RKO (cell line): ENCODE results near the gene KCNIP4.

Source experiments
- DNase-seq: peaks from one replicate; pipeline ENCODE4 v3.0.0-alpha.2; 2016; ENCODE audit warnings: low spot score

KCNIP4 gene

DNA sequence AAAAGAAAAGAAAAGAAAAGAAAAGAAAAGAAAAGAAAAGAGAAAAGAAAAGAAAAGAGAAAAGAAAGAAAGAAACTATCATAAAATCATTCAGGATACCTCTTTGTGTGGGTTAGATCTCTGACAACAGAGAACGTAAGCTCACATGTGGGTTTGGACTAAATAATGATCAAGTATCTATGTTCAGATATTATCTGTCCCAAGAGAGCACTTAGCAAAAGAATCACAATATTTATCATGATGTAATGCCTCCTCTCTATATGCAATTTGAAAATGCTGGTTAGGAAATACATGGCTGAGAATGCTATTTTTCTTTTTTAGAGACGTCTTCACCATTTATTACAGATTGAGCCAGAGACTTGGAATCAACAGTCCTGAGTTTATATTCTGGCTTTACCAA lies 191.3 kb downstream of the KCNIP4 start:
- DNase-seq: no peak

DNA sequence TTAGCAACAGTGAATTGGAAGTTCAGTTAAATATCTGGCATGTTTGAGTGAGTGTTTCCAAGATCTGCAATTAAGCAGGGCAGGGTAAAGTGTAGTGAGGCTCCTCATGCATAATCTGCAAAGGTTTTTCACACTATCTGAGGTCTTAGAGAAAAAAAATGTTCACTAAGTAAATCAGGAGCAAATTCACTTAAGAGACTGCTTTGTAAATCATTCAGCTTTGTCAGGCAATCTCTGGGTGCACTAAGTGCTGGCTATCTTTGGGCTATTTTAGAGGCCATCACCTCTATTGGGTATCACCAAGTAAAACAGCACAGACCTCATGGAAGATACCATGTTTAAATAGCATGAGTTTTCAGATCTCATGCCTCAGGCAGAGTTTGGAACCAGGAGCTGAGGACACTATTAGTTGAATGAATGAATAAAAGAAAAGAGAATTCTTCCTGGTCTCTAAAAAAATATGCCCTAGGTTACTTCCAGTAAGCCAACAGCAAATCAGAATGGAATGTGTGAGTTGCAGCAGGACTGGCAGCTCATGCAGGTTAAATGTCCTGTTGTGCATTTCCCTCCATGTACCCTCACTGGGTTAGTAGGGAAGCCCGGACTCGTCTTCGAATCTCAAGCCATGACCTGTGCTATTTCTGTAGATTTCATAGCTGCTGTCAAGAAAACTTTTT lies 195.3 kb downstream of the KCNIP4 start:
- DNase-seq: no peak

DNA sequence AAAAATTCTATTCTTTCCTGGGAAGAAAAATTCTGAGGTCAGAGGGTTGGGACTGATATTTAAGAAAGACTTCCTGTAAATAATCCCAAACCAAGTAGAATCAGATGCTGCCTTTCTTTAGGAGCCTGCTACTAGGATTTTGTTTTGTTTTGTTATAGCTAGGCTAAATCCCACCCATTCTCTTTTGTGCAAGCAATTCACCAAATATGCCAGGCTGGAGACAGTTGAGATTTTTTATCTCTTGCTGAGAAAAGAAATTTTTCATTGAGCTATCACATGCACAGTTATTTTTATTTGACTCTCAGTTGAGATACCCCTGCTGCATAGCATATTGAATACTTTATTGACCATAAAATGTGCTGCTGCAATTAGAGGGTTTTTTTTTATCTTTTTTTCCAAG lies 196.0 kb downstream of the KCNIP4 start:
- DNase-seq: no peak

- DNase-seq: no peak
Observed at GRCh38 chr4:21749924-21750323, 198.6 kb downstream of the KCNIP4 start.

- DNase-seq: no peak
Observed at GRCh38 chr4:21749412-21749811, 199.2 kb downstream of the KCNIP4 start.

- DNase-seq: no peak
Observed at GRCh38 chr4:21744046-21744445, 204.5 kb downstream of the KCNIP4 start.

DNA sequence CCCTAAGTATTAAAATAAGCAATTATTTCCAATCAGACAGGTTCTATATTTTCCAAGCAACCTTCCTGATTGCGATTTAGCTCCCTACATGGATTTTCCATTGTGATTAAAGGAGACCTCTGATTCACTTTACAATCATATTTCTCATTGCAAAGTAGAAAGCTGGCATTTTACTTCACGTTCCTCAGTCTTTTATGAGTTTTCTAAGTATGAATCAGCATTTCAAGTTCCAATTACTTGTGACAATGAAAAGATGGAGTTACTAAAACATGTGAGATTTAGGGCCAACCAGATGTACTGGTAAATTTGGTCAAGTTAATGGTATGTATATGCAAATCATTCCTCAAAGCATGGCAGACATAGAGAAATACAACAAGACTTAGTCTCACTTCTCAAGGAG lies 206.2 kb downstream of the KCNIP4 start:
- no peak for DNase-seq

DNA sequence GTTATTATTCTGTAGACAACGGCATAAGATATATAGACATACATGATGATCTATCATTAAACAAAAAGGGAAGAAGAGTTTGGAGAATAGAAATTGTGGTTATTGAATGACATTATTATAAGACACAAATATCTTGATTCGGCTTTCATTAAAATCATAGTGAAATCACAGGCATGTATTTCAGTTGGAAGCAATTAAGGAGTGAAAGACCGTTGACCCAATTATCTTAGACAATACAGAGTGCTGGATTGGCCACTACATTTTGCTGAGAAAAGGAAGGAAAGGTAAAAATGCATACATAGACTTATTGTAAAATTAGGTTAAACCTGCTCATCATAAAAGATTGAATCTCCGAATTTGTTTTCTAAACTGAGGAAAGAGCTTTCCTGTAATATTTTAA lies 209.8 kb downstream of the KCNIP4 start:
- DNase-seq: no peak

DNA sequence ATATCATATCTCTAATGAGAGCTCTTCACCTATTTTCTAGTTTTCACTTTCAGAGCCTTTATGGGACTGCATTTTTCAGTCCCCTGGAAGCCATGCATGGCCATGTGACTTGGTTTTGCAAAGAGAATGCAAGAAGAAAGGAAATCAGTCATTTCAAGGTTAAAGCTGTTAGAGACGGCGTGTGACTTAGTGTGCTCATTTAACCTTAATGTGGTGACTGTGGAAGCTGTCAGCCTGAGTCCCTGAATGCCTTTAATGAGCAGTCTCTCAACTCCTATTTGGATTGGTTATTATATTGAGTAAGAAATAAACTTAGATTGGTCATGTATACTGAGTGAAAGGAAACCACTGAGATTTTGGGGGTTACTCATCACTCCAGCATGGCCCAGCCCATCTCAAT lies 212.7 kb downstream of the KCNIP4 start:
- DNase-seq: no peak

GRCh38 chr4:21733894-21734630 lies 214.5 kb downstream of the KCNIP4 start:
- DNase-seq: no peak

GRCh38 chr4:21728304-21728703 lies 220.3 kb downstream of the KCNIP4 start:
- DNase-seq: no peak

GRCh38 chr4:21726255-21726815 lies 222.2 kb downstream of the KCNIP4 start:
- no peak for DNase-seq

GRCh38 chr4:21722157-21722839 lies 226.3 kb downstream of the KCNIP4 start:
- no peak for DNase-seq

DNA sequence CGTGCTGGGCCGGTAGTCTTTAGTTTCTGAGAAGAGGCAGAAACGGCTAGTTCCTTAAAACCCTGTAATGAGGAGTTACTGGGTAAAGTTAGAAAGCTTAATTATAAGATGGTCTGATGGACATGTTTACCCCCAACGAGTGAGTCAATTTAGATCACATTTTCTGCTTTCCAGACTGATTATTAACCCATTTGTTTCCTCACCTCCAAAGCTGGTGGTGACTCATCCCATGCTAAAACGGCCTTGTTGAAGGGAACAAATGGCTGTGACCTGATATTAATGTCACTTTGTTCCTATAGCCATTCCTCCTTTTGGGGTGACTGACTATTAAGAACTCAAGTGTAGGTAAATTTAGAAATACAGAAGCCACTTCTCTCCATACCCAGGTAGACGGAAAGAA lies 232.0 kb downstream of the KCNIP4 start:
- no peak for DNase-seq

GRCh38 chr4:21710179-21710835 lies 238.3 kb downstream of the KCNIP4 start:
- DNase-seq: no peak

DNA sequence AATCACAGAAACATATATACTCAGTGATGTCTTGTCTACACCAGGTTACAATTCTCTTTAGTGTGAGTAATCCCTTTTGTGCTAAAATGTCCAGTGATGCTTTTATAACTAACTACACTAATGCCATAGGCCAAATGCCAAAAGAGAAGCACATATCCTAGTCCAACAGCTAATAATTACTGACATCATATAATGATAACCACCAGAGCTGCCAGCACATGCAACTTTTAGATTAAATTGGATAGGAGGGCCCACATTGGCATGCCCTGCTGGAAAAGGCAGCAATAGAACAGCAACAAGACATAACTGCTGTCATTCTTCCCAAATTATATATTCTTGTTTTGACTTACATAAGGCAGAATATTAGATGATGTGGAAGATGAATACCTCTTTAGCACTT lies 238.8 kb downstream of the KCNIP4 start:
- no peak for DNase-seq

DNA sequence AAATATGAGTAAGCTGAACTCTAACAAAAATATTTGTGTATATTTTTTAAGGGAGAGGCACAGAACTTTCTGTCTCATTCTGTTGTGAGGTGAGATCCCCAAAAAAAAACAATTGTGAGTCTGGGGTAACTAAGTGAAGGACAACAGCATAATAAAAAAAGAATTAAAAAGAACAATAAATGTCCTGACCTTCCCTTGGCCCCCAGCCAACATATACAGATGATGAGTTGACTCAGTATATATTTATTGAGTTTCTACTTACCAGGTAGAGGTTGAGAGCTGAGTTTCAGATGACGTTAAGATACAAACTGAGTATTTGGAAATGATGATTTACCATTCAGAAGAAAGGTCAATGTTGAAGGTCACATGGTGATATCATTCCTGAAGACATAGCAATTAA lies 239.5 kb downstream of the KCNIP4 start:
- no peak for DNase-seq

GRCh38 chr4:21699446-21699845 lies 249.1 kb downstream of the KCNIP4 start:
- DNase-seq: no peak

GRCh38 chr4:21697583-21697982 lies 251.0 kb downstream of the KCNIP4 start:
- no peak for DNase-seq

DNA sequence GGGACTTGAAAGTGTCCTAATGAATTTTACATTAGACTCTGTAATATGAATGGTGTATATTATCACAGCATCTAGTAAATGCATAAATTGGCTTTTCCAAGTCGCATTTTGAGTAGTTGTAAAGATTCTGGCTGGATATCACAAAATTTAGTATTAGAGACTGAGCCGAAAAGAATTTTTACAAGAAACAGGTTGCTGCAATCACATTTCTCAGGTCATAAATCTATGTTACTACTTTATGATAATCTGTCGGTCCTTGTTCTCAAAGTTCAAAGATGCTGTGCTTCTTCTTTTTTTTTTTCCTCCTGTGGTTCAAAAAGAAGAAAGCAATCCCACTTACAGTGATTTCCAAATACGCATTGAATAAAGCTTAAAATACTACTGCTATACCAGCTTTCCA lies 253.4 kb downstream of the KCNIP4 start:
- no peak for DNase-seq

DNA sequence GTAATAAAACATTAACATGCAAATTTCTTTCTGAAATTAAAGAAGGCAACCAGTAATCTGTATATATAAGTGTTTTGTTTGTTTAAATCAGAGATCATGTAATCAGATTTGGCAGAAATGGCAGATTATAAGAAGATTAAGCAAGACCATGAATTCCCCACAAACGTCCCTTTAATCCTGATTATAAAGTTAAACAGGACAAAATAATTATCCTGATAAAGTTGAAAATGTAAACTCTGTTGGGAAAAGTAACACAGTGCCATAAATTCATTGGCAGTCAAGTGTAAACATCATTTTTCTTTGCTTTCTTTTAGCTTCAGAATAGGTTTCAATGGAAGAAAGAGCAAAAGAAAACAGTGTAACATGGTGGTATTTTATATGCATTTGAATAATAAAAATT lies 256.3 kb downstream of the KCNIP4 start:
- no peak for DNase-seq

DNA sequence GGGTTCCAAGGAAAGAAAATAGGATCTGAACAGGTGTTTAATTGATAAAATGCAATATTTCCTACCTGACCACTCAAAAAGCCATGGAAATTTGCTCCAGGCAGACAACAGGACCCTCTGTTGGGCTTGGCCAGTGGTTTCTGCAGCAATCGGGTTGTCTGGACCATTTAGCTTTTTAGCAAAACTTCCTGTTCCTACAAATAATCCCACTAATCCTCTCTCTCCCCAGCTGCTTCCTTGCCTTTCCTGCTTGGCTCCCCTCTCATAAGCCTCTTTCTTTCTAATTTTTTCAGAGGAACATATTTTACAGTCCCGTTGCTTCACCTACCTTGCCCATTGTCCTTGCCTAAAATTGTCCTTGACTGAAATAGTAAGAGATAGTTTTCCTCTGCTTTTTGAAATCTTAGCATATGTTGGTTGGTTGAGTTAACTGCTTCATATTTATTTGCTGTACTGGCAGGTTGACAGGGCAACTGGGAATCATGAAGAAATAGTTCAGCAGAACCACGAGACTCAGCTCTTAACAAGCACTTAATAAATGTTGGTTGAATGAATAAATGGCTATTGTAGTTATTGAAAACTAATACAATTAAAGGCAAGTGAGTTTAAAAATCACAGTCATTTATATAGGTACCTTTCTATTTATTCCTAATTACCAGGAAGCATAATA lies 259.8 kb downstream of the KCNIP4 start:
- DNase-seq: no peak
